ENCODE measurements around the gene SLC9A4. TPM values are rescaled to one million over a fixed set of nuclear protein-coding genes. Genes with fewer than 3 reads are reported as not detected.

The SLC9A4 gene
- total and polyA plus RNA-seq, 2 donors (not counting 3 experiments of a cell fraction or from before 2014, with no cell fraction given), result not detected

- POLR2A ChIA-PET, result no interaction called here
- Histone ChIP-seq H2AFZ (ENCODE audit: low read depth, low read length) (no peak overlapping the region), H4K20me1 (replicated peaks; ENCODE audit: control insufficient read depth, extremely low read depth, insufficient read depth, low read length) (no peaks in the 10 kb centered on the region), H3K27me3 (ENCODE audit: control insufficient read depth in 2 of 2, insufficient read depth in 2 of 2, low read length in 2 of 2) (peaks cover 2 to 3% of the 10 kb centered on the region in 2 experiments), H3K4me3 (replicated peaks in 1 of 3; ENCODE audit: insufficient read depth in 1 of 3, low read depth in 1 of 3, low read length in 3 of 3) (no peak overlapping the region), H3K36me3 (ENCODE audit: control insufficient read depth in 2 of 2, extremely low read depth in 1 of 2, insufficient read depth in 2 of 2, low read length in 2 of 2) (no peaks in the 10 kb centered on the region), H3K27ac (ENCODE audit: insufficient read depth, low read depth, low read length) (no peak overlapping the region), H3K4me2 (ENCODE audit: insufficient read depth, low read length) (no peak overlapping the region), H3K4me1 (ENCODE audit: control insufficient read depth, extremely low read depth, insufficient read depth, low read length) (peaks cover 13% of the 10 kb centered on the region), H3K9me3 (replicated peaks; ENCODE audit: control insufficient read depth, insufficient read depth, low read length) (no peaks in the 10 kb centered on the region), H3K9me1 (replicated peaks; ENCODE audit: control insufficient read depth, extremely low read depth, insufficient read depth, low read length) (no peaks in the 10 kb centered on the region), H3K79me2 (ENCODE audit: control insufficient read depth, insufficient read depth, low read length) (no peaks in the 10 kb centered on the region), H3K9ac (replicated peaks; ENCODE audit: extremely low read depth, insufficient read depth, low read length) (no peak overlapping the region)
- CTCF ChIA-PET, result no interaction called here
- dilution Hi-C loops (cut with MboI; ENCODE audit: extremely low pct_ligation_motif_present, low sequenced_read_pairs) (no loop called here), intact Hi-C loops (cut with micrococcal nuclease) (no loop called here)
- TF ChIP-seq FOS (IDR thresholded peaks at IDR 0.05; ENCODE audit: borderline replicate concordance, insufficient read depth, low read length), result no peak
- no peak for TF ChIP-seq CTCF (IDR thresholded peaks at IDR 0.05; ENCODE audit: extremely low read depth in 1 of 2, insufficient read depth in 1 of 2, low read depth in 1 of 2, low read length in 2 of 2)
- TF ChIP-seq GATA2 (IDR thresholded peaks at IDR 0.05; ENCODE audit: insufficient read depth, insufficient read length, low read depth, low read length), result no peak
- TF ChIP-seq POLR2AphosphoS5 (IDR thresholded peaks at IDR 0.05; ENCODE audit: insufficient read depth, low read depth, low read length), result no peak
- no peak for TF ChIP-seq JUN (IDR thresholded peaks at IDR 0.05; ENCODE audit: borderline replicate concordance, insufficient read depth, insufficient read length, low read depth)
- TF ChIP-seq EZH2 (IDR thresholded peaks at IDR 0.05; ENCODE audit: borderline replicate concordance, low read depth, low read length, severe bottlenecking), result no peak
- TF ChIP-seq POLR2A (IDR thresholded peaks at IDR 0.05; ENCODE audit: low read depth, low read length), result no peak
- no peak for TF ChIP-seq MYC (IDR thresholded peaks at IDR 0.05; ENCODE audit: low read depth, low read length)
- TF ChIP-seq MAX (IDR thresholded peaks at IDR 0.05; ENCODE audit: insufficient read depth, insufficient read length), result no peak
- no peak for FAIRE-seq
- BruUV-seq (replicated peaks), result no TSS peak
- DNase-seq (ENCODE audit: low read depth, low spot score), result no peak
These were observed 32.3 kb downstream of the SLC9A4 start for GRCh38 chr2:102505290-102505689.

All from endothelial cell of umbilical vein (primary cell).